ENCODE measurements around the gene P3H1.
"Not testable (repeated sequence)": the region's sequence is repeated elsewhere in the genome, so short reads cannot be mapped to it uniquely, and the experiment has no call there.

The P3H1 gene

GRCh38 chr1:42762269-42762668 lies 4.6 kb downstream of the P3H1 start:
- TF ChIP-seq POLR2A (IDR thresholded peaks at IDR 0.05; ENCODE audit: low read depth, low read length): no peak
- FAIRE-seq (no peak), DNase-seq (ENCODE audit: insufficient read length, low spot score) (no peak)

DNA sequence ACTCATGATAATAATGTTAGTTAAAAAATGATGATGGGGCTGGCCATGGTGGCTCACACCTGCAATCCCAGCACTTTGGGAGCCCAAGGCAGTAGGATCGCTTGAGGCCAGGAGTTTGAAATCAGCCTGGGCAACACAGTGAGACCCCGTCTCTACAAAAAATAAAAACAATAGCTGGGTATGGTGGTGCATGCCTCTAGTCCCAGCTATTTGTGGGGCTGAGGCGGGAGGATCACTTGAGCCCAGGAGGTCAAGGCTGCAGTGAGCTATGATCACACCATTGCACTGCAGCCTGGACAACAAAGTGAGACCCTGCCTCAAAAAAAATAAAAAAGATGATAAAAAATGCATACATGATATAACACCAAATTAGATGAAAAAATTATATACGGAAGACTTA lies 5.3 kb downstream of the P3H1 start:
- DNase-seq (ENCODE audit: insufficient read length, low spot score) (no peak), FAIRE-seq (no peak)
- TF ChIP-seq POLR2A (IDR thresholded peaks at IDR 0.05; ENCODE audit: low read depth, low read length): no peak

DNA sequence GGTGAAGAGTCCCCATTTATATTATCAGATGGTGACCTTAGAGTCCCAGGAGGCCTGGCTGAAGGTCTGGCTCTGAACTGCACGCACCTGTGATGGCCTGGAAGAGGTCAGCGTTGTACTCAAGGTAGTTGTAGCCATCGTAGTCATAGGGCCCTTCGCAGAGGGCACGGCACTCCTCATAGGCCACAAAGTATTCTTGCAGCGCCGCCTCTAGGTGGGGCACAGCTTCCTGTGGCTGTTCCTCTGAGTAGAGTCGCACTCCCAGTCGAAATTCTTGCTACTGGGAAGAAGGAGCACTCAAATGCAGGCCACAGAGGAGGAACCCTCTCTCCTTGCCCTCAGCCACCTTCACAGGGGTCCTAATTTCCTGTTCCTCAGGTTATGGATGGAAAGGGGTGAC lies 7.7 kb downstream of the P3H1 start:
- no peak for TF ChIP-seq POLR2A (IDR thresholded peaks at IDR 0.05; ENCODE audit: low read depth, low read length)
- DNase-seq (ENCODE audit: insufficient read length, low spot score): no peak
- FAIRE-seq: no peak

DNA sequence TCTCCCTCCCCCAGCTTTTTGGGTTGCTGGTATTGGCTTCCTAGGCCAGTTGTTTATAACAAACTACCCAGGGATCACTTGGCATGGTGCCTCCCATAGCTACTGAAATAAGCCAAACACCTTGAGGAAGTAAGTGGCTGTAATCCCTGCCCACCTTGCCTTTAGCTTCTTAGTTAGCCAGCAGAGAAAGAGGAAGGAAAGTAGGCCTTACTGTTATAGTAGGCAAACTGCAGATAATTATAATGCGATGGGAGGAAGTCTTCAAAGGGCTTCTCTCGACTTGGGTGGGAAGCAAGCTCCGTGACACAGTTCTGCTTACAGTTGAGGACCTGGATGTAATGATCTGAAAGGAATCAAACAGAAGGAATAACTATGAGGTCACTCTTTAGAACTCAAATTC lies 8.2 kb downstream of the P3H1 start:
- DNase-seq (ENCODE audit: insufficient read length, low spot score) (no peak), FAIRE-seq (no peak)
- no peak for TF ChIP-seq POLR2A (IDR thresholded peaks at IDR 0.05; ENCODE audit: low read depth, low read length)

- no peak for TF ChIP-seq POLR2A (IDR thresholded peaks at IDR 0.05; ENCODE audit: low read depth, low read length)
- FAIRE-seq (no peak), DNase-seq (ENCODE audit: insufficient read length, low spot score) (no peak)
These were observed 8.9 kb downstream of the P3H1 start for GRCh38 chr1:42757892-42758275.

DNA sequence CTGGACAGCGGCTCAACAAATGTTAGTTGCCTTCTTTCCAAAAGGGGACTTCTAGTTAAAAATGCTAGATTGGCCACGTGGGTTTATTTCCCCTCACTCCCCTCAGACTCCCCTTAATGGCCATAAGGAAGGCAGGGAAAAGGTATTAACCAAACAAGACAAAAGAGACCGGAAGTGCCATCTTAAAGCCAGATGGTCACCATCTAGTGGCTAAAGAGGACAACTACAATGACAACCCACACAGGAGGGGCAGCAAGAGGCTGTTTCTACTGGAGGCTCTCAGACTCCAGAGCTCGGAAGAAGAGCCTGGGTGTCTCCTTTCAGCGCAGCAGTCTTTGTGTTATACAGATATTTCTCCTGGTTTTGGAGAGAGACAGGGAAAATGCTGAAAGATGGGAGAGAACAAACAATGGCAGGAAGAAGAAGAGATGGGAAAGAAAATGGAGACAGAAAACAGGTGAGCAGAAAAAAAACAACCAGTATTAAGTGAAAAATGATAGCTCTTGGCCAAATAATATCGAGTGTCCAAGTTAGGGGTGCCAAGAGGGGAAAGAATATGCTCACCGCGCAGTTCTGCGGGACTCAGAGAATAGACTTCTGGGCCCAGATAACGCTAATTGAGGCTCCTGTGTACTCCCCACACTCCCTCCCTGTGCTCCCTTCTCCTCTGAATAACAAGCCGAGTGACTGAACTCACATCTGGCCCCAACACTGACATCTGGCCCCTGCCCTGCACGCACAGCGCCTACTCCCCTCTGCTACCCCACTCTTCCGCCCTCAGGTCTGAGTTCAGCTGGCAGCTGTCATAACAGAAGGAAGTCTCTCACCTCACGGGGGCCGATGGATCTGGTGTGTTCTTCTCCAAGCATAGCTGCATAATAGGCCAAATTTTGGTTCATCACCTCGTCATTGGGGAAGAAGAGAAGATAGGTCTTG lies 9.6 kb downstream of the P3H1 start:
- DNase-seq (ENCODE audit: insufficient read length, low spot score) (peak; percentile 67), FAIRE-seq (no peak)
- TF ChIP-seq POLR2A (IDR thresholded peaks at IDR 0.05; ENCODE audit: low read depth, low read length): no peak

- TF ChIP-seq POLR2A (IDR thresholded peaks at IDR 0.05; ENCODE audit: low read depth, low read length): no peak
- no peak for FAIRE-seq
- DNase-seq (ENCODE audit: insufficient read length, low spot score): no peak
These were observed 13.8 kb downstream of the P3H1 start for GRCh38 chr1:42753070-42753469.

GRCh38 chr1:42752284-42752683 lies 14.5 kb downstream of the P3H1 start:
- DNase-seq (ENCODE audit: insufficient read length, low spot score): no peak
- TF ChIP-seq POLR2A (IDR thresholded peaks at IDR 0.05; ENCODE audit: low read depth, low read length): no peak
- no peak for FAIRE-seq

DNA sequence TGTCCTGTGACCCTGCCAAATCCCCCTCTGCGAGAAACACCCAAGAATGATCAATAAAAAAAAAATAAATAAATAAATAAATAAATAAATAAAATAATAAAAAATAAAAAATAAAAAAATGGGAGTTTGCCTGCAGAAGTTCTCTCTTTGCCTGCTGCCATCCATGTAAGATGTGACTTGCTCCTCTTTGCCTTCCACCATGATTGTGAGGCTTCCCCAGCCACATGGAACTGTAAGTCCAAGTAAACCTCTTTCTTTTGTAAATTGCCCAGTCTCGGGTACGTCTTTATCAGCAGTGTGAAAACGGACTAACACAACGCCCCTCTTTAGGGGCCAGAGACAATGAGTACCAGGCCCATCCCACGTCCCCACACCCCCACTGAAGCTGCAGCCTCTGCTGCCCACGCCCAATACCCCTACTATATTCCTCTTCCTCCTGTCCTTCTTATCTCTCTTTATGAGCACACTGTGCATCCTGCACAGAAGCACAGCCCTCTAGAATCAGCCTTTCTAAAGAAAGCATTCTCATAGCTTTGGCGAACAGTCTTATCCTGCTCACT lies 15.2 kb downstream of the P3H1 start:
- not testable (repeated sequence) for FAIRE-seq; DNase-seq (ENCODE audit: insufficient read length, low spot score)

DNA sequence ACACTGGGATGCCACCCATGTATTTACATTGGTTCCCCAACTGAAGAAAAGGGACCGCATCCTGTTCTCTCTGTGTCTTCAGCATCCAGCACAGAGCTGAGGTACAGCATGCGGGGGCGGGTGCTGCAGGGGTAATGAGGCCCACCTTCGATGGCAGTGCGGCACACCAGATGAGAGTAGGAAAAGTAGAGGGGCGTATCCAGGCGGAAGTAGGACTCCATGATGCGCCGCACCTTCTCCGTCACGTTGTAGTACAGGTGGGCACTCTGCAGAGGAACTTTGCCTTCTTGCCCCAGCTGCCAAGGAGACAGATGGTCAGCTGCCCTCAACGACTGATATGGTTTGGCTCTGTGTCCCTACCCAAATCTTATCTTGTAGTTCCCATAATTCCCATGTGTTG lies 16.8 kb downstream of the P3H1 start:
- DNase-seq (ENCODE audit: insufficient read length, low spot score) (no peak), FAIRE-seq (no peak)
- no peak for TF ChIP-seq POLR2A (IDR thresholded peaks at IDR 0.05; ENCODE audit: low read depth, low read length)

GRCh38 chr1:42748461-42749410 lies 18.1 kb downstream of the P3H1 start:
- DNase-seq (ENCODE audit: insufficient read length, low spot score): no peak
- TF ChIP-seq POLR2A (IDR thresholded peaks at IDR 0.05; ENCODE audit: low read depth, low read length): no peak
- no peak for FAIRE-seq

DNA sequence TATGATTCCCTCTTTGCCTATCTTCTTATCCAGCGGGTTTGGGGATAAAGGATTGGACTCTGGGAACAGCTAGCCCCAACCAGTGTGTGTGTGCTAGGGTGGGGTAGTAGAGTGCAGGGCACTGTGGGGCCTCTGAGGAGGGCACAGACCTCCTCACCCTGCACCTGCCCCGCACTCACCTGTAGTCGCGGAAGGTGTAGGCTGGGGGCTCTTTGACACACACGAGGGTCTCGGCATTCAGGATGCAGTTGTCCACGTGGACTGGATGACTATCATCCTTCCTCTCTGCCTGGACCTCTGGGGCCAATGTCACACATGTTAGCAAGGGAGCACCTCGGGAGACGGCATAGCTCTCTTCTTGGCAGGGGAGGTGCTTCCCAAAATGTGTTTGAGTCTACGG lies 18.8 kb downstream of the P3H1 start:
- FAIRE-seq: no peak
- no peak for DNase-seq (ENCODE audit: insufficient read length, low spot score)
- TF ChIP-seq POLR2A (IDR thresholded peaks at IDR 0.05; ENCODE audit: low read depth, low read length): no peak

- no peak for TF ChIP-seq POLR2A (IDR thresholded peaks at IDR 0.05; ENCODE audit: low read depth, low read length)
- DNase-seq (ENCODE audit: insufficient read length, low spot score) (peak; percentile 26), FAIRE-seq (no peak)
These were observed 19.7 kb downstream of the P3H1 start for GRCh38 chr1:42747125-42747524.

DNA sequence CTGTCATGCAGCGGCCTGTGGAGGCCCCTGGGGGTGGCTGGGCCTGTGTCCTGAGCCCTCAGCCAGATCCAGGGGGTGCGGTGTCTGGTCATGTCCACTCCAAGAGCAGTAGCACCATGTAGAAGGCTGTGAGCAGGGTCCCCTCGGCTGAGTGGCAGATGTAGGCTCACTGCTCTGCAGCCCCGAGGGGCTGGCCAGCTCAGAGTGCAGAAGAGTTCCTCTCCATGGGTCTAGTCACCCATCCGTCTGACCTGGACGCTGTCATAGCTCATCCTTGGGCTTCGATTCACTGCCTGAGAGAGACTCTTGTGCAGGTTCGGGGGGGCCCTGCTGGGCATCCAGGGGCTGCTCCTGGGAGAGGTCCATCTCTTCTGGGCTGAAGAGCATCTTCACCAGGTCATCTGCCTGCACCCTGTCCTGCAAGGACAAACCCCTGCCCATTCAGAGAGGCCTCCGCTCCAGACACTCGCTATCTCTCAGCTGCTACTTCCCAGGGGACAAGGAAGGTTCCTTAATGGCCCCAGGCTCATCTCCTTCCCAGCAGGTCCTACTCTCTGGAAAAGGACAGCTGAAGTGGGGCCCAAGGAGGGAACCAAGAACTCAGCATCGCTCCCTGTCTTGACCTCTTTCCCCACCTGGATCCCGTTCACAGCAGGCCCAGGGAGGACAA lies 20.3 kb downstream of the P3H1 start:
- FAIRE-seq (no peak), DNase-seq (ENCODE audit: insufficient read length, low spot score) (no peak)
- TF ChIP-seq POLR2A (IDR thresholded peaks at IDR 0.05; ENCODE audit: low read depth, low read length): no peak

Measured in H54 (cell line).